ENCODE measurements around the gene USF3.

Gene USF3

GRCh38 chr3:113606539-113607218 is 89.8 kb downstream of the USF3 start:
- Histone ChIP-seq H3K4me3 (ENCODE audit: insufficient read depth, low read length, poor library complexity, severe bottlenecking) (no peak overlapping the region), H3K9me3 (ENCODE audit: insufficient read depth, low read length) (no peaks in the 10 kb centered on the region), H2AFZ (ENCODE audit: low read depth, low read length, severe bottlenecking) (peak overlapping the region; percentile 55), H4K20me1 (ENCODE audit: low read depth, low read length) (no peaks in the 10 kb centered on the region), H3K36me3 (ENCODE audit: low read length) (no peaks in the 10 kb centered on the region), H3F3A (ENCODE audit: insufficient read depth) (no peaks in the 10 kb centered on the region), H3K27ac (ENCODE audit: low read depth, low read length) (no peak overlapping the region), H3K27me3 (ENCODE audit: low read length) (no peaks in the 10 kb centered on the region), H3K79me2 (ENCODE audit: insufficient read depth, low read length) (no peaks in the 10 kb centered on the region), H3K9ac (ENCODE audit: low read length) (no peak overlapping the region), H3K4me2 (ENCODE audit: low read depth, low read length, poor library complexity, severe bottlenecking) (peak overlapping the region; percentile 26), H3K9me2 (replicated peaks; ENCODE audit: insufficient read depth, low read length) (no peaks in the 10 kb centered on the region)
- no peak for TF ChIP-seq EZH2phosphoT487 (conservative IDR thresholded peaks at IDR 0.05; ENCODE audit: low read length)
- no peak for TF ChIP-seq CTCF (IDR thresholded peaks at IDR 0.05; ENCODE audit: insufficient read depth, low read length, poor library complexity, severe bottlenecking)

GRCh38 chr3:113602836-113603235 is 93.6 kb downstream of the USF3 start:
- Histone ChIP-seq H3K36me3 (ENCODE audit: low read length) (no peaks in the 10 kb centered on the region), H3F3A (ENCODE audit: insufficient read depth) (no peaks in the 10 kb centered on the region), H3K4me3 (ENCODE audit: insufficient read depth, low read length, poor library complexity, severe bottlenecking) (no peak overlapping the region), H4K20me1 (ENCODE audit: low read depth, low read length) (no peaks in the 10 kb centered on the region), H3K9me3 (ENCODE audit: insufficient read depth, low read length) (no peaks in the 10 kb centered on the region), H3K9me2 (replicated peaks; ENCODE audit: insufficient read depth, low read length) (no peaks in the 10 kb centered on the region), H3K79me2 (ENCODE audit: insufficient read depth, low read length) (no peaks in the 10 kb centered on the region), H3K27me3 (ENCODE audit: low read length) (no peaks in the 10 kb centered on the region), H3K27ac (ENCODE audit: low read depth, low read length) (no peak overlapping the region), H3K9ac (ENCODE audit: low read length) (no peak overlapping the region), H3K4me2 (ENCODE audit: low read depth, low read length, poor library complexity, severe bottlenecking) (no peak overlapping the region), H2AFZ (ENCODE audit: low read depth, low read length, severe bottlenecking) (no peak overlapping the region)
- TF ChIP-seq EZH2phosphoT487 (conservative IDR thresholded peaks at IDR 0.05; ENCODE audit: low read length) (no peak), CTCF (IDR thresholded peaks at IDR 0.05; ENCODE audit: insufficient read depth, low read length, poor library complexity, severe bottlenecking) (no peak)

- Histone ChIP-seq H4K20me1 (ENCODE audit: low read depth, low read length) (no peaks in the 10 kb centered on the region), H3F3A (ENCODE audit: insufficient read depth) (no peaks in the 10 kb centered on the region), H3K79me2 (ENCODE audit: insufficient read depth, low read length) (no peaks in the 10 kb centered on the region), H2AFZ (ENCODE audit: low read depth, low read length, severe bottlenecking) (no peak overlapping the region), H3K4me2 (ENCODE audit: low read depth, low read length, poor library complexity, severe bottlenecking) (no peak overlapping the region), H3K36me3 (ENCODE audit: low read length) (no peaks in the 10 kb centered on the region), H3K4me3 (ENCODE audit: insufficient read depth, low read length, poor library complexity, severe bottlenecking) (no peak overlapping the region), H3K9ac (ENCODE audit: low read length) (no peak overlapping the region), H3K9me2 (replicated peaks; ENCODE audit: insufficient read depth, low read length) (no peaks in the 10 kb centered on the region), H3K27ac (ENCODE audit: low read depth, low read length) (no peak overlapping the region), H3K9me3 (ENCODE audit: insufficient read depth, low read length) (no peaks in the 10 kb centered on the region), H3K27me3 (ENCODE audit: low read length) (no peaks in the 10 kb centered on the region)
- TF ChIP-seq CTCF (IDR thresholded peaks at IDR 0.05; ENCODE audit: insufficient read depth, low read length, poor library complexity, severe bottlenecking) (no peak), EZH2phosphoT487 (conservative IDR thresholded peaks at IDR 0.05; ENCODE audit: low read length) (no peak)
Observed at GRCh38 chr3:113602256-113602655, 94.2 kb downstream of the USF3 start.

Data from SU-DHL-6 (cell line).